Stimulated activated effector memory CD8-positive, alpha-beta T cell treated with anti-CD3 and anti-CD28 coated beads, Interleukin-12 subunit alpha, Interleukin-12 subunit beta, amount 100 ng/mL, for 72 hours (primary cell): ENCODE data around the gene GLS.

Source experiments
- ATAC-seq: fragments of 150-1000 bp; cut with Tn5 transposase; 2 replicates; pipeline ENCODE4 v1.10.0; 2021
- DNase-seq, 2 donors: peaks; one replicate each; pipeline ENCODE4 v3.0.0; 2021 to 2022; ENCODE audit warnings: low spot score in 2 of 2
- H3K27ac Mint-ChIP-seq: one replicate; pipeline ENCODE4 v1.8.0; 2022; ENCODE audit warnings: mild to moderate bottlenecking, mixed read lengths
- H3K36me3 Mint-ChIP-seq: one replicate; pipeline ENCODE4 v1.8.0; 2022; ENCODE audit warnings: mild to moderate bottlenecking, mixed read lengths
- H3K4me1 Mint-ChIP-seq: one replicate; pipeline ENCODE4 v1.8.0; 2022; ENCODE audit warnings: mixed read lengths
- H3K4me3 Mint-ChIP-seq: one replicate; pipeline ENCODE4 v1.8.0; 2022; ENCODE audit warnings: mild to moderate bottlenecking, mixed read lengths
- H3K9me3 Mint-ChIP-seq: one replicate; pipeline ENCODE4 v1.8.0; 2022; ENCODE audit warnings: mixed read lengths

Gene GLS

GRCh38 chr2:190922376-190922775 is 41.8 kb downstream of the GLS start:
- ATAC-seq (no peak), DNase-seq (no peak)
- H3K36me3 Mint-ChIP-seq = peaks cover 99% of the 10 kb centered on the region
- H3K4me1 Mint-ChIP-seq = peaks cover 23% of the 10 kb centered on the region
- no peaks in the 10 kb centered on the region for H3K9me3 Mint-ChIP-seq
- H3K4me3 Mint-ChIP-seq = no peak overlapping the region
- peak overlapping the region; percentile 13 for H3K27ac Mint-ChIP-seq

- H3K9me3 Mint-ChIP-seq = no peaks in the 10 kb centered on the region
- ATAC-seq = no peak
- H3K36me3 Mint-ChIP-seq = peaks cover 100% of the 10 kb centered on the region
- H3K27ac Mint-ChIP-seq = peak overlapping the region; percentile 14
- no peak overlapping the region for H3K4me3 Mint-ChIP-seq
- peaks cover 18% of the 10 kb centered on the region for H3K4me1 Mint-ChIP-seq
- DNase-seq = no peak
These were observed 46.7 kb downstream of the GLS start for GRCh38 chr2:190927301-190927700.

- H3K9me3 Mint-ChIP-seq = no peaks in the 10 kb centered on the region
- DNase-seq = no peak
- peaks cover 100% of the 10 kb centered on the region for H3K36me3 Mint-ChIP-seq
- no peak for ATAC-seq
- peaks cover 11% of the 10 kb centered on the region for H3K4me1 Mint-ChIP-seq
- no peak overlapping the region for H3K27ac Mint-ChIP-seq
- H3K4me3 Mint-ChIP-seq = no peak overlapping the region
These were observed 49.3 kb downstream of the GLS start for GRCh38 chr2:190929919-190930318.

- H3K27ac Mint-ChIP-seq = no peak overlapping the region
These were observed 49.8 kb downstream of the GLS start for GRCh38 chr2:190930411-190930810.

GRCh38 chr2:190932514-190932913 is 51.9 kb downstream of the GLS start:
- no peak overlapping the region for H3K4me3 Mint-ChIP-seq
- no peaks in the 10 kb centered on the region for H3K9me3 Mint-ChIP-seq
- no peak for ATAC-seq
- no peak overlapping the region for H3K27ac Mint-ChIP-seq
- peaks cover 100% of the 10 kb centered on the region for H3K36me3 Mint-ChIP-seq
- H3K4me1 Mint-ChIP-seq = peaks cover 11% of the 10 kb centered on the region
- no peak for DNase-seq

More at GRCh38 chr2:190930411-190930810, 49.8 kb downstream of the GLS start:
- Mint-ChIP-seq H3K4me3 (no peak overlapping the region), H3K36me3 (peaks cover 100% of the 10 kb centered on the region), H3K9me3 (no peaks in the 10 kb centered on the region), H3K4me1 (peaks cover 11% of the 10 kb centered on the region)
- no peak for DNase-seq
- no peak for ATAC-seq

- no peak for ATAC-seq
- H3K36me3 Mint-ChIP-seq = peaks cover 93% of the 10 kb centered on the region
- no peak overlapping the region for H3K27ac Mint-ChIP-seq
- no peak for DNase-seq
- H3K4me1 Mint-ChIP-seq = peaks cover 11% of the 10 kb centered on the region
- H3K4me3 Mint-ChIP-seq = no peak overlapping the region
- no peaks in the 10 kb centered on the region for H3K9me3 Mint-ChIP-seq
These were observed 52.7 kb downstream of the GLS start for GRCh38 chr2:190933361-190933760.

GRCh38 chr2:190935054-190935453 is 54.4 kb downstream of the GLS start:
- ATAC-seq (no peak), DNase-seq (no peak)
- Mint-ChIP-seq H3K4me1 (peaks cover 8% of the 10 kb centered on the region), H3K4me3 (no peak overlapping the region), H3K27ac (no peak overlapping the region), H3K36me3 (peaks cover 76% of the 10 kb centered on the region), H3K9me3 (no peaks in the 10 kb centered on the region)

GRCh38 chr2:190938771-190939335 is 58.2 kb downstream of the GLS start:
- Mint-ChIP-seq H3K27ac (peak overlapping the region; percentile 33), H3K4me1 (peaks cover 4% of the 10 kb centered on the region), H3K9me3 (no peaks in the 10 kb centered on the region), H3K36me3 (peaks cover 40% of the 10 kb centered on the region), H3K4me3 (no peak overlapping the region)
- DNase-seq = no peak
- ATAC-seq = no peak

- no peaks in the 10 kb centered on the region for H3K9me3 Mint-ChIP-seq
- no peak for ATAC-seq
- no peaks in the 10 kb centered on the region for H3K4me1 Mint-ChIP-seq
- no peak overlapping the region for H3K4me3 Mint-ChIP-seq
- DNase-seq = no peak
- peaks cover 37% of the 10 kb centered on the region for H3K36me3 Mint-ChIP-seq
- H3K27ac Mint-ChIP-seq = no peak overlapping the region
These were observed 59.8 kb downstream of the GLS start for GRCh38 chr2:190940454-190940853.

GRCh38 chr2:190941571-190941970 is 61.0 kb downstream of the GLS start:
- Mint-ChIP-seq H3K9me3 (no peaks in the 10 kb centered on the region), H3K27ac (no peak overlapping the region), H3K4me3 (no peak overlapping the region), H3K36me3 (peaks cover 28% of the 10 kb centered on the region), H3K4me1 (no peaks in the 10 kb centered on the region)
- ATAC-seq (no peak), DNase-seq (no peak)

GRCh38 chr2:190942697-190943096 is 62.1 kb downstream of the GLS start:
- H3K36me3 Mint-ChIP-seq = peaks cover 17% of the 10 kb centered on the region
- DNase-seq (no peak), ATAC-seq (no peak)
- H3K4me1 Mint-ChIP-seq = peaks cover 4% of the 10 kb centered on the region
- H3K9me3 Mint-ChIP-seq = no peaks in the 10 kb centered on the region
- no peak overlapping the region for H3K27ac Mint-ChIP-seq
- H3K4me3 Mint-ChIP-seq = no peak overlapping the region

GRCh38 chr2:190943706-190944105 is 63.1 kb downstream of the GLS start:
- Mint-ChIP-seq H3K36me3 (peaks cover 17% of the 10 kb centered on the region), H3K27ac (peak overlapping the region; percentile 35)
- ATAC-seq = no peak

GRCh38 chr2:190947141-190947540 is 66.5 kb downstream of the GLS start:
- H3K4me3 Mint-ChIP-seq = no peak overlapping the region
- H3K36me3 Mint-ChIP-seq = peaks cover 17% of the 10 kb centered on the region
- peaks cover 7% of the 10 kb centered on the region for H3K4me1 Mint-ChIP-seq
- no peak overlapping the region for H3K27ac Mint-ChIP-seq
- H3K9me3 Mint-ChIP-seq = no peaks in the 10 kb centered on the region
- ATAC-seq (no peak), DNase-seq (no peak)

More at GRCh38 chr2:190943706-190944105, 63.1 kb downstream of the GLS start:
- Mint-ChIP-seq H3K9me3 (no peaks in the 10 kb centered on the region), H3K4me3 (no peak overlapping the region), H3K4me1 (peaks cover 7% of the 10 kb centered on the region)
- no peak for DNase-seq

- DNase-seq (no peak), ATAC-seq (peak; percentile 73)
- Mint-ChIP-seq H3K36me3 (peaks cover 17% of the 10 kb centered on the region), H3K9me3 (no peaks in the 10 kb centered on the region), H3K4me1 (peaks cover 7% of the 10 kb centered on the region), H3K27ac (no peak overlapping the region), H3K4me3 (no peak overlapping the region)
These were observed 67.2 kb downstream of the GLS start for GRCh38 chr2:190947711-190948251.

- peaks cover 7% of the 10 kb centered on the region for H3K4me1 Mint-ChIP-seq
- no peak overlapping the region for H3K4me3 Mint-ChIP-seq
- H3K27ac Mint-ChIP-seq = no peak overlapping the region
- peaks cover 17% of the 10 kb centered on the region for H3K36me3 Mint-ChIP-seq
- H3K9me3 Mint-ChIP-seq = no peaks in the 10 kb centered on the region
- DNase-seq (no peak), ATAC-seq (peak; percentile 73)
These were observed 68.0 kb downstream of the GLS start for GRCh38 chr2:190948671-190949070.

GRCh38 chr2:190950566-190950991 is 70.0 kb downstream of the GLS start:
- H3K9me3 Mint-ChIP-seq = no peaks in the 10 kb centered on the region
- H3K27ac Mint-ChIP-seq = no peak overlapping the region
- no peak overlapping the region for H3K4me3 Mint-ChIP-seq
- H3K4me1 Mint-ChIP-seq = peaks cover 7% of the 10 kb centered on the region
- ATAC-seq = peak; percentile 38
- DNase-seq = no peak
- H3K36me3 Mint-ChIP-seq = peaks cover 1% of the 10 kb centered on the region
